G401.6 (cell line): ENCODE results near the gene KCNC3.

Experiments used
- FAIRE-seq: peaks from 2 replicates; lab custom pipeline; 2012; peaks lifted over from hg19 to GRCh38; lab: Jason Lieb, UNC

Gene KCNC3

DNA sequence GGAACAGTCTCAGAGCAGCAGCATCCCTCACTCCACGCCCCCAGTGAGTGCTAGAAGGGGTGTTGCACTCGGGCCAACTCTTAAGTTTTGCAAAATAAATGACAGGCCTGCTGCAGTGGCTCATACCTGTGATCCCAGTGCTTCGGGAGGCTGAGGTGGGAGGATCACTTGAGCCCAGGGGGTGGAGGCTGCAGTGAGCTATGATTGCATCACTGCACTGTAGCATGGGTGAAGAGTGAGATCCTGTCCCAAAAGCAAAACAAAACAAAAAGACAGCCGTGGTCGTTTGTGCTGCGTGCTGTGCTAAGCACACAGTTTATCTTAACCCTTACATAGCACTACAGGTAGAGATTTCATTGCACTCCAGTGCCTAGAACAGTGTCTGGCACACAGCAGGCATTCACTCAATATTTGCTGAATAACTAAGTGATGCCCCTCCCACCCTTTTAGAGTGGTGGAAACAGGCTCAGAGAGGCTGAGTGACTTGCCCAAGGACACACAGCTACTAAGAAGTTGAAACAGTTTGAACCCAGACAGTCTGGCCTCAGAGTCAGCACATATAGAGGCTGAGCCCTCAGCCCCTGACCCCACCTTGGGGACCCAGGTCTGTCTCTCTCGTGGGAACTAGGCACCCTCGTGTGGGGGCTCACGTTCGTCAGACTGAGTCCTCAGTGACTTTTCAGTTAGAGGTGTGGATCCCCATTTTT is 18.3 kb downstream of the KCNC3 start:
- FAIRE-seq = no peak

DNA sequence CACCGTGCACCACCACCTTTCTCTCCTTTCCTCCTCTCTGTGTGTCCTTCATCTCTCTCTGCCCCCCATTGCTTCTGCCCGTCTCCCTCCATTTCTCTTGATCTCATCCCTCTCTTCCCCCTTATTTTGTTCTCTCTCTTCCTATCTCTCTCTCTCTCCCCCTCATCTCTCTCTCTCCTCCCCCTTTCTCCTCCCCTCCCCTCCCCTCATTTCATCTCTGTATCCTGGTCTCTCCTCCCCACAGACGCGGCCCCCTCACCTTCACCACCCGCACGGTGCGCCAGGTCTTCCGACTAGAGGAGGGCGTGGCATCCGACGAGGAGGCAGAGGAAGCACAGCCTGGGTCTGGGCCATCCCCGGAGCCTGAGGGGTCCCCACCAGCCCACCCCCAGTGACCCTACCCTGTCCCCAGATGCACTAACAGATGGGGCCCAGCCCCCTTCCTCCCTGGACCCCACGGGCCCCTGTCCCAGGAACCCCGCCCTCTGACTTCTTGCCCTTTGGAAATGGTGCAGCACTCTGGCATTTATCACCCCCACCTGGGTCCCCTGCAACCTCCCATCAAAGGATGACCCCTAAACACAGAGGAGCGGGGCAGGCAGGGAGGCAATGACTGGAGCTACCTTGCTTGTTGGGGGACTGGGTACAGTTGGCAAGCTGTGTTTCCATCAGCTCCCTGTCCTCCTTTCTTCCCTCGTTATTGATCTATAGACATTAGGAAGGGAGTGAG is 19.6 kb downstream of the KCNC3 start:
- FAIRE-seq = no peak

DNA sequence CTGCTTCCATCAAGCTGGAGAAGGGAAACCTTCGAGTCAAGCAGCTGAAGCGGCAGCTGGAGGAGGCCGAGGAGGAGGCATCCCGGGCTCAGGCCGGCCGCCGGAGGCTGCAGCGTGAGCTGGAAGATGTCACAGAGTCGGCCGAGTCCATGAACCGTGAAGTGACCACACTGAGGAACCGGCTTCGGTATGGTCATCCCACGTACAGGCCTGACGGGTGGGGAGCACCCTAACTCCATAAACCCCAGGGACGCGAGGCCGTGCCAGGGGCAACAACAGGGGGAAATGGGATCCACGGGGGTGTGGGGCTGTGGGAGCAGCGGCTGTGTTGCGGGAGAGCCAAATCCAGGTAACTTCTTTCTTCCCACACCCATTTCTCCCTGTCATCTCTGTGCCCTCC is 20.2 kb downstream of the KCNC3 start:
- FAIRE-seq = no peak

DNA sequence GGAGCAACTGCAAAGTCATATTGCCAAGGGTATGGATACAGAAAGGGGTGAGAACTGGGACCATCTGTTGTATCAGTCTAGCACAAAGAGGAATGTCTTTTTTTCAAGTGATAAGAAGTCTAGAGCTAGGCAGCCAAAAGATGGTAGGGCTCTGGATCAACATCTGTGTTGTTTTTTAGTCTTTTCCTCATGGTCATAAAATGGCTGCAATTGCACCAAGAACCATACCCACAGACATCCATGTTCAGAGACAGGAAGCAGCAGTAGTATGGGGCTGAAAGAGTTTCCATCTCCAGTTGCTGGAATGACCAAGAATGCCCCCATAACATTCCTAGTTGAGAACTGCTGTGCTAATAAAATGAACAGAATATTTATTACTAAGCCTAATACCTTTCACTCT is 25.6 kb downstream of the KCNC3 start:
- no peak for FAIRE-seq

DNA sequence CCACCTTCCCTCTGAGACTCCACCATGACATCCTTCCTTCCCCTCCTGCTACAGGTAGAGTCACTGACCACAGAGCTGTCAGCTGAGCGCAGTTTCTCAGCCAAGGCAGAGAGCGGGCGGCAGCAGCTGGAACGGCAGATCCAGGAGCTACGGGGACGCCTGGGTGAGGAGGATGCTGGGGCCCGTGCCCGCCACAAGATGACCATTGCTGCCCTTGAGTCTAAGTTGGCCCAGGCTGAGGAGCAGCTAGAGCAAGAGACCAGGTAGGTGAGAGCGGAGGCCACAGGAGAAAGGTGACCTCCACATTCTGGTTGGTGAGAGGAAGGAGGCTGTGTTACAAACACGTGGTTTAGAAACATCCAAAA is 27.6 kb downstream of the KCNC3 start:
- no peak for FAIRE-seq

DNA sequence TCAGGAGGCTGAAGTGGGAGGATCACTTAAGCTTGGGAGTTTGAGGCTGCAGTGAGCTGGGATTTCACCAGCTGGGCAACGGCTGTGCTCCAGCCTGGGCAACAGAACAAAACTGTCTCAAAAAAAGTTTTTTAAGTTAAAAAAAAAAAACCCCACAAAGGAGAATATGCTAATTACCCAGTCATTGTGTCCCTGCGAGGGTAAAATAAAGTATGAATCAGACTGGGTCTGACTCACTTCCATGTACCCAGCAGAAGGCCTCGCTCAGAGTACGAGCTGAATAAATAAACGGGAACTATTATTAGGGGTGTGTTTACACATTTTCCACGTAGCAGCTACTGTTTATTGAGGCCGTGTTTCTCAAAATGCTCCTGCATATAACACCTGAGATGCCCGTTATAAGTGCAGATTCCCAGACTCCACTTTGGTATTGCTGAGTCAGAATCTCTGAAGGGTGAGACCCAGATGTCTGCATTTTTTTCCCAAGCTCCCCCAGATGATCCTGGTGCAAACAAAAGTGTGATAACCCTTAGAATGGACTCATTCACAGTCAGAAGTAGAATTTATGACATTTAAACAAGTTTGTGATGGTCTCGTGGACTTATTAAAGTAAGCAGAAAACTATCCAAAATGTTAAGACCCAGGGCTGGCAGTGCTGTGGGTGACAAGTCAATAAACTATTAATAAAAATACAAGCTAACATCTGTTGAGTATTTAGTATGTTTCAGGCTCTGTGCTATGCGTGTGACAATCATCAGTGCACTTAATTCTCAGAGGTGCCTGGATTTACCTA is 28.2 kb downstream of the KCNC3 start:
- FAIRE-seq = no peak

DNA sequence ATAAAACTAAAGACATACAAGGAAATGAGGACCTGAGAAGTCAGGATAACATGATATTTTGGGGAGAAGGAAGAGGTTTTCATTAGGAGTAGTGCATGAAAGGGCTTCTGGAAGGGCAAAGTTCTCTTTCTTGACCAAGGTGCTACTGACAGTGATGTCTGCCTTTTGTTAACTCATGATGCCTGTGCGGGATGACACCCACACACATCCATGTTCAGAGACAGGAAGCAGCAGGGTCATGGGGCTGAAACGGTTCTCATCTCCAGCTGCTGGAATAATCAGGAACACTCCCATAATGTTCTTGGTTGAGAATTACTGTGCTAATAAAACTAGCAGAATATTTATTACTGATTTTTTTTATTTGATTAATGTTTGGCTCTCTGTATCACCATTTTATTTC is 29.1 kb downstream of the KCNC3 start:
- FAIRE-seq = no peak

DNA sequence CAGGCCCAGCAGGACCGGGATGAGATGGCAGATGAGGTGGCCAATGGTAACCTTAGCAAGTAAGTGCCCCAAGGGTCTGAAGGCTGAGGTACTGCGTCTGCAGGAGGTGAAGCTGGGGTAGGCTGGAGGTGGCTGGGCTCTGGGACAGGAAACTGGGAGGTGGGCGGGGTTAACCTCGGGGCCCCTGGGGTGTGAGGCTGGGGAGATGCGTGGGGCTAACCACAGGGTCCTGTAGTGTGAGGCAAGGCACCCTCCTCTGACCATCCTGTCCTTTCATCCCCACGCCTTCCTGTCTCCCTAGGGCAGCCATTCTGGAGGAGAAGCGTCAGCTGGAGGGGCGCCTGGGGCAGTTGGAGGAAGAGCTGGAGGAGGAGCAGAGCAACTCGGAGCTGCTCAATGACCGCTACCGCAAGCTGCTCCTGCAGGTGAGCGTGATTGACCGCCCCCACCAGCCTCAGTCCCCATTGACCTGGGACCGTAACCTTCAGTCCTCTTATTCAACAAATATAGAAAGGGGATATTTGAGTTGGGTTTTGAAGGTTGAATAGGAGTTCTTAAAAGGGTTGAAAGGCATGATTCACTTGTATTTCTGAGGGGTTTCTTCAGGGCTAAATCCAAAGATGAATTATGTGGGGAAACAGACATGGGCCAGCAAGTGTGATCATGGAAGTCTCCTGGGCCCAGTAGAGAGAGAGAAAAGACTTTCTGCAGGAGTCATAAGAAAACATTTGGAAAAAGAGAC is 35.7 kb downstream of the KCNC3 start:
- no peak for FAIRE-seq

DNA sequence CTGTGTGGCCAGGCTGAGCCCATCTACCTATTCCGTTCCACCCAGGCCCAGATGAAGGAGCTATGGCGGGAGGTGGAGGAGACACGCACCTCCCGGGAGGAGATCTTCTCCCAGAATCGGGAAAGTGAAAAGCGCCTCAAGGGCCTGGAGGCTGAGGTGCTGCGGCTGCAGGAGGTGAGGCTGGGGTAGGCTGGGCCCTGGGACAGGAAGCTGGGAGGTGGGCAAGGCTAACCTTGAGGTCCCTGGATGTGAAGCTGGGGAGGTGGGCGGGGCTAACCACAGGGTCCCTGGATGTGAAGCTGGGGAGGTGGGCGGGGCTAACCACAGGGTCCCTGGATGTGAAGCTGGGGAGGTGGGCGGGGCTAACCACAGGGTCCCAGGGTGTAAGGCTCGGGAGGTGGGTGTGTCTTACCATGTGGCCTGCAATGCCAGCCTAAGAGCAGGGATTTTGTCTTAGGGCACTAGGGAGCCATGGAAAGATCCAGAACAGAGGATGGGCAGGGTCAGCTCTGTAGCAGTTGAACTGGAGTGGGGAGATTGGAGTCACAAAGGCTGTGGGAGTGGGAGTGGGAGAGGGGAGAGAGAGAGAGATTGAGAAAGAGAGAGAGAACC is 36.9 kb downstream of the KCNC3 start:
- FAIRE-seq = no peak

DNA sequence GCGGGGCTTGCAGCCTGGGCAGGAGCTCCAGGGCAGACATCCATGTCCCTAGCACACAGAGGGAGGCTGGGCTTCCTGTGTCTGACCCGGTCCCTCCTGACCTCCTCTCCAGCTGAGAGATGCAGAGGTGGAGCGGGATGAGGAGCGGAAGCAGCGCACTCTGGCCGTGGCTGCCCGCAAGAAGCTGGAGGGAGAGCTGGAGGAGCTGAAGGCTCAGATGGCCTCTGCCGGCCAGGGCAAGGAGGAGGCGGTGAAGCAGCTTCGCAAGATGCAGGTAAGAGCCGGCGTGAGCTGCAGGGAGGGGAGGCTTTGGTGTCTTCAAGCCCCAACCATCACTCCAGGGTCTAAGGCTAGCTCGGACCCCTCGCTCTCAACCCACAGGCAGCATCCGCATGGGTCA is 38.4 kb downstream of the KCNC3 start:
- FAIRE-seq = no peak

DNA sequence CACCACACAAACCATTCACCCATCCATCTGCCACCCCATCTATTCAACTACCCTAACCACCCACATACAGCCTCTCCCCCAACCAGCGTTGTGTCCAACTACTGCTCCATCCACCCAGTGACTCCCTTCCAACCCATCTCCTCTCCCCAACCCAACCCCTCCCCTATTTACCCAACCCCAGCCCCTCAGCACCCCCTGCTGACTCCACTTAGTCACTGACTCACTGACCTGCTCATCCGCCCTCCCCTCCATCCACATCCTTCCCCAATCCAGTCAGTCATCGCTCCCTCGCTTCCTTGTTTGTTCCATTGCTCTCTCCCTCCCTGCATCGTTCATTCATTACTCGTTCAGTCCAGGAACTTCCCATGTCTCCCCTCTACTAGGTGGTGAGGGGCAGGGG is 39.2 kb downstream of the KCNC3 start:
- FAIRE-seq = no peak

DNA sequence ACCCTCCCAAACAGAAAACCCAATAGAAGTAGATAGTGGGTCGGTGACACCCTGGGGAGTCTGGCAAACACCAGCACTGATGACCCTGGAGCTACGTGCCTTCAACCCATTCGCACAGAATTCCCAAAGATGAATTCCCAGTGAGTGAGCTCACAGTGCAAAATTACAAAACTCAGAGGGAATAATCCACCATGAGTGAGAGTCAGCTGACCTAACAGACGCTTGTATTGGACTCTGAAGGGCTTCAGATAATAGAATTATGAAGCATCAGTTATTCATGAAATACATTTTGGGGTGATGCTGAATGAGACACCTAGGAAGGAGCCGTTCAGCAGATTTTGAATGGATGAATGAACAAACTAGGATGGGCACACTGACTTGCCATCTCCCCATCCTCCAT is 40.2 kb downstream of the KCNC3 start:
- no peak for FAIRE-seq

DNA sequence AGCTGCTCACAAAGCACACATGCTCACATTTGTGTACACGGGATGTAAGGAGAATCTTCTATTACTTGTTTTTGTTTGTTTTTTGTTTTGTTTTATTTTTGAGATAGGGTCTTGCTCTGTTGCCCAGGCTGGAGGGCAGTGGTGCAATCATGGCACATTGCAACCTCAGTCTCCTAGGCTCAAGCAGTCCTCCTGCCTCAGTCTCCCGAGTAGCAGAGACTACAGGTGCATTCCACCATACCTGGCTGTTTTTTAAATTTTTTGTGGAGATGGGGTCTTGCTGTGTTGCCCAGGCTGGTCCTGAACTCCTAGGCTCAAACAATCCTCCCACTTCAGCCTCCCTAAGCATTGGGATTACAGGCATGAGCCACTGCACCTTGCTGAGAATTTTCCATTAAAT is 41.8 kb downstream of the KCNC3 start:
- FAIRE-seq = no peak

DNA sequence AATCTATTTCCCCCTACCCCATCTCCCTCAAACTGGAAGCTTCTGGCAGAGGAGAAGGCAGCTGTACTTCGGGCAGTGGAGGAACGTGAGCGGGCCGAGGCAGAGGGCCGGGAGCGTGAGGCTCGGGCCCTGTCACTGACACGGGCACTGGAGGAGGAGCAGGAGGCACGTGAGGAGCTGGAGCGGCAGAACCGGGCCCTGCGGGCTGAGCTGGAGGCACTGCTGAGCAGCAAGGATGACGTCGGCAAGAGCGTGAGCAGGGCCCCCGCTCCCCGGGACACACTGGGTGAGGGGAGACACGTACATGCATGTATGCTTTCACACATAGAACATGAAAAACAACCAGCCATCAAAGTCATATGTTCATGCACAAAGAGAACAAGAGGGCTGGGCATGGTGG is 42.7 kb downstream of the KCNC3 start:
- FAIRE-seq = no peak

DNA sequence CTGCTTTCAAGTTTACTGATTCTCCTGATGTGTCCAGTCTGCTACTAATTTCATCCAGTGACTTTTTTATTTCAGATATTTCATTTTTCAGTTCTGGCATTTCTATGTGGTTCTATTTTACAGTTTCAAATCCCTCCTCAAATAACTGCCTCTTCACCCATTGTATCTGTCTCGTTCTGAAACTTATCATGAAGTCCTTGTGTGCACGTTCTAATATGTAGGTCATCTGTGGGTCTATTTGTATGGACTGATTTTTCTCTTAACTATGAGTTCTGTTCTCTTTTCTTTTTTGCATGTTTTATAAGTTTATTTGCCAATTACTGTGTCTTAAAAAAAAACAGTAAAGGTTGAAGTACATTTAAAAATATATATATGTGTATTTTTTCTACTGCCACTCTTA is 43.3 kb downstream of the KCNC3 start:
- FAIRE-seq = no peak

DNA sequence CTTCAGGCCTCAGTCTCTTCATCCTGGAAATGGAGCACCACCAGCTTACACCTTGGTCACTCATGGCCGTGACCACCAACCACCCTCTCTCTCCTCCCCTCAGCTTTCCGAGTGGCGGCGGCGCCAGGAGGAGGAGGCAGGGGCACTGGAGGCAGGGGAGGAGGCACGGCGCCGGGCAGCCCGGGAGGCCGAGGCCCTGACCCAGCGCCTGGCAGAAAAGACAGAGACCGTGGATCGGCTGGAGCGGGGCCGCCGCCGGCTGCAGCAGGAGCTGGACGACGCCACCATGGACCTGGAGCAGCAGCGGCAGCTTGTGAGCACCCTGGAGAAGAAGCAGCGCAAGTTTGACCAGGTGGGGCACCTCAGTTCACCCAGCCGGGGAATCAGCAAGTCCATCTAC is 47.7 kb downstream of the KCNC3 start:
- FAIRE-seq = no peak

DNA sequence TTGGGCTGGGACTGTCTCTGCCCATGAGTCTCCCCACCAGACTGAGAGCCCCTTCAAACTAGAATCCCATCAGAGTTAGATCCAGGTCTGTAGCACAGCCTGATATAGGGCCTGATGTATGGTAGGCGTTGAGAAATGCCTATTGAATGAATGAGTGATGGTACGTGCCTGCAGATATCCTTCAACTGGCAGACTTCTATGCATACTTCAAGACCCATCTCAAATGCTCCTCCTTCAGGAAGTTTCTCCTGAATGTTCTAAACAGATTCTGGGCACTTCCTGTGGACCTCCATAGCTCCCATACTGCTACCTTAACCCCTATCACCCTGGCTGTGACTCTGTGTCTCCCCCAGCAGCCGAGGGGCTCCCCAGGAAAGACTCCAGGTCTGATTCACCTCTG is 48.2 kb downstream of the KCNC3 start:
- no peak for FAIRE-seq

DNA sequence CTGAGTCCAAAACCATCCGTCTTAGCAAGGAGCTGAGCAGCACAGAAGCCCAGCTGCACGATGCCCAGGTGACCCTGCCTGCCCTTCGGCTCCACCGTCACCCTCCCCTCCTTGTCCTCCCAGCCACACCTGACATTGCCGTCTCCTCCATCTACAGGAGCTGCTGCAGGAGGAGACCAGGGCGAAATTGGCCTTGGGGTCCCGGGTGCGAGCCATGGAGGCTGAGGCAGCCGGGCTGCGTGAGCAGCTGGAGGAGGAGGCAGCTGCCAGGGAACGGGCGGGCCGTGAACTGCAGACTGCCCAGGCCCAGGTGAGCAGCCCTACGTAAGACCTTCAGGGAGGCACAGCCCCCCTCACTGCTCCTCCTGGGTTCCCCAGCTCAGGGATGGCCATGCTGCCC is 49.1 kb downstream of the KCNC3 start:
- FAIRE-seq = no peak

DNA sequence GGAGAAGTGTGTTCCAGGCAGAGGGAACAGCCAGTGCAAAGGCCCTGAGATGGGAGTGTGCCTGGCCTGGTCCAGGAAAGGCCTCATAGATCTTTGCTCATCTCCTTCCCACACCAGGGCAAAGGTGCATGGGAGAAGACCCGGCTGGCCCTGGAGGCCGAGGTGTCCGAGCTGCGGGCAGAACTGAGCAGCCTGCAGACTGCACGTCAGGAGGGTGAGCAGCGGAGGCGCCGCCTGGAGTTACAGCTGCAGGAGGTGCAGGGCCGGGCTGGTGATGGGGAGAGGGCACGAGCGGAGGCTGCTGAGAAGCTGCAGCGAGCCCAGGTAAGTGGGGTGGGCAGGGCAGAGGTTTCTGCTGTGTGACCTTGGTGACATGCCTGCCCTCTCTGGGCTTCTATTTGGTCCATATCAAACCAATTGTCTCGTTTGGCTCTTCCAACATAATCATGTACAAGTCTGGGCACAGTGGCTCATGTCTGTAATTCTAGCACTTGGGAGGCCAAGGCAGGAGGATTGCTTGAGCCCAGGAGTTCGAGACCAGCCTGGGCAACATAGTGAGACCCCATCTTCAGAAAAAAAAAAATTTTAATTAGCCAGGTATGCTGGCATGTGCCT is 51.1 kb downstream of the KCNC3 start:
- FAIRE-seq = no peak

DNA sequence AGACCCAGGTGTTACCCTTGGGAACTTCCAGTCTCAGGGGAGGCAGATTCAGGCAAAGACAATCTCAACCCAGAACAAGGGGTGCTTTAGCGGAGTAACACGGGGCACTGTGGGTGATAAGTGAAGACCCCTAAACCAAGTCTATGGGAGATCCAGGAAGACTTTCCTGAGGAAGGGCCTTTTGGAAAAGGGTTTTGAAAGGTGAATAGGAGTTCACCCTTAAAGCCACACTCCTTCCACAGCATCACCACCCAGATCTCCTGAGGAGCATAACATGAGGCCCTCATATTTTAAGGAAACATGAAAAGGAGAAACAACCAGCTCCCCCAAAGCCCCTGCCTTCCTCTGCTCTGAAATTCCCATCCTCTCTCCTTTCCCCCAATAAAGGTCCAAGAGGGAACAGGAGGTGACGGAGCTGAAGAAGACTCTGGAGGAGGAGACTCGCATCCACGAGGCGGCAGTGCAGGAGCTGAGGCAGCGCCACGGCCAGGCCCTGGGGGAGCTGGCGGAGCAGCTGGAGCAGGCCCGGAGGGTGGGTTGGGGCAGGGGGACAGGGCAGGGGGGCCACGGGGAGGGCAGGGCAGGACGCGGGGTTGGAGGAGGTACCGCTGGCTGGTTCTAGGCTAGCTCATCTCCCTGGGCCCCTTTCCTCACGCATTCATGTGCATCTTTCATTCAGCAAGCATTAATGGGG is 52.7 kb downstream of the KCNC3 start:
- no peak for FAIRE-seq
